Loucy (cell line): ENCODE results near the gene LRRC4.

Experiments used
- H2AFZ ChIP-seq: fragments of 200-600 bp; sonication (generic); 2 replicates; pipeline ENCODE4 v1.6.0; 2016; ENCODE audit warnings: antibody characterized with exemption, mild to moderate bottlenecking, low read length, moderate library complexity
- H3F3A ChIP-seq: fragments of 200-600 bp; 2 replicates; pipeline ENCODE4 v1.6.0; 2016; ENCODE audit warnings: antibody characterized with exemption, low read depth, mild to moderate bottlenecking
- H3K27me3 ChIP-seq: fragments of 200-600 bp; sonication (generic); 2 replicates; pipeline ENCODE4 v1.6.1; 2014; ENCODE audit warnings: low read length, mild to moderate bottlenecking; ENCODE audit not compliant: insufficient read depth, poor library complexity, severe bottlenecking
- H3K36me3 ChIP-seq: fragments of 200-600 bp; sonication (generic); 2 replicates; pipeline ENCODE4 v1.6.1; 2016; ENCODE audit warnings: low read length; ENCODE audit not compliant: insufficient read depth
- H3K4me1 ChIP-seq: fragments of 200-600 bp; sonication (generic); 2 replicates; pipeline ENCODE4 v1.5.1; 2014; ENCODE audit warnings: low read length, mild to moderate bottlenecking; ENCODE audit not compliant: insufficient read depth, poor library complexity, severe bottlenecking
- H3K4me2 ChIP-seq: fragments of 200-600 bp; sonication (generic); 2 replicates; pipeline ENCODE4 v1.6.0; 2014; ENCODE audit warnings: antibody characterized with exemption, low read length, low read depth, mild to moderate bottlenecking; ENCODE audit not compliant: poor library complexity, severe bottlenecking
- H3K4me3 ChIP-seq: fragments of 200-600 bp; sonication (generic); 2 replicates; pipeline ENCODE4 v1.5.1; 2014; ENCODE audit warnings: low read length, mild to moderate bottlenecking, mixed read lengths; ENCODE audit not compliant: poor library complexity, severe bottlenecking
- H3K79me2 ChIP-seq: fragments of 200-600 bp; sonication (generic); 2 replicates; pipeline ENCODE4 v1.6.1; 2014; ENCODE audit warnings: low read length; ENCODE audit not compliant: insufficient read depth
- H3K9ac ChIP-seq: fragments of 200-600 bp; sonication (generic); 2 replicates; pipeline ENCODE4 v1.6.0; 2014; ENCODE audit warnings: mild to moderate bottlenecking, low read depth, low read length, moderate library complexity; ENCODE audit not compliant: poor library complexity, severe bottlenecking
- H3K9me2 ChIP-seq: fragments of 200-600 bp; sonication (generic); replicated peaks from 2 replicates; pipeline ENCODE4 v1.6.1; 2016; ENCODE audit warnings: low read depth, low read length, mixed read lengths
- H3K9me3 ChIP-seq: fragments of 200-600 bp; sonication (generic); 2 replicates; pipeline ENCODE4 v1.6.1; 2014; ENCODE audit warnings: mild to moderate bottlenecking, antibody characterized with exemption, low read length, low read depth; ENCODE audit not compliant: insufficient read depth
- H4K20me1 ChIP-seq: fragments of 200-600 bp; sonication (generic); 2 replicates; pipeline ENCODE4 v1.6.0; 2014; ENCODE audit warnings: antibody characterized with exemption, low read length, mild to moderate bottlenecking; ENCODE audit not compliant: insufficient read depth, poor library complexity, severe bottlenecking
- EZH2phosphoT487 ChIP-seq: fragments of 200-600 bp; IDR thresholded peaks from 2 replicates; pipeline ENCODE4 v1.6.1; 2018; ENCODE audit warnings: antibody characterized with exemption, mild to moderate bottlenecking, moderate library complexity, borderline replicate concordance
- TF ChIP-seq, protein P1 (sequence below): fragments of 200-600 bp; sonication (generic); conservative IDR thresholded peaks from 2 replicates; pipeline ENCODE4 v1.5.1; 2014; ENCODE audit warnings: mild to moderate bottlenecking, antibody characterized with exemption, low read length

LRRC4 gene

DNA sequence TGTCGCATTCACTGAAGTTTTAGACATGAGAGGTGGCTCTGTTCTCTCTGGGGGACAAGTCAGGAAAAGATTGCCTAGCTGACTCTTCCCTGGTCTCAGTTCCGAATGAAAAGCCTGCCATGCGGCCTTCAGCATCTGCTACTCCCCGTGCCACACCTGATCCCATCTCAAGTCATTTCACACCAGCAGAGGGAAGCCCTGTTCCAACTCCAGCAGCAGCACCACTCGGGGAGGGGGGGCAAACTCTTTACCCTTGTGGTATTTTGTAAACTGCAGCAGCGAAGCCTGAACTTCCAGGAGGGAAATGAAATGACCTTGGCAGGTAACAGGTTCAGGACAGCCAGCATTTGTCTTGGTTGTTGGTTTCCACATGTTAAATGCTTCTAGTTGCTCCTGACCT, 13.8 kb downstream of the LRRC4 start:
- Histone ChIP-seq H3K27me3 (no peaks in the 10 kb centered on the region), H3K9me3 (no peaks in the 10 kb centered on the region), H3K4me2 (no peak overlapping the region), H4K20me1 (no peaks in the 10 kb centered on the region), H3K4me3 (no peak overlapping the region), H3F3A (no peaks in the 10 kb centered on the region), H3K4me1 (peaks cover 4% of the 10 kb centered on the region), H3K9me2 (no peaks in the 10 kb centered on the region), H3K36me3 (peaks cover 19% of the 10 kb centered on the region; the same call in 1 of the 2 replicates), H3K79me2 (no peaks in the 10 kb centered on the region), H3K9ac (no peak overlapping the region), H2AFZ (no peak overlapping the region)
- no peak for TF ChIP-seq EZH2phosphoT487
- TF ChIP-seq, protein P1, sequence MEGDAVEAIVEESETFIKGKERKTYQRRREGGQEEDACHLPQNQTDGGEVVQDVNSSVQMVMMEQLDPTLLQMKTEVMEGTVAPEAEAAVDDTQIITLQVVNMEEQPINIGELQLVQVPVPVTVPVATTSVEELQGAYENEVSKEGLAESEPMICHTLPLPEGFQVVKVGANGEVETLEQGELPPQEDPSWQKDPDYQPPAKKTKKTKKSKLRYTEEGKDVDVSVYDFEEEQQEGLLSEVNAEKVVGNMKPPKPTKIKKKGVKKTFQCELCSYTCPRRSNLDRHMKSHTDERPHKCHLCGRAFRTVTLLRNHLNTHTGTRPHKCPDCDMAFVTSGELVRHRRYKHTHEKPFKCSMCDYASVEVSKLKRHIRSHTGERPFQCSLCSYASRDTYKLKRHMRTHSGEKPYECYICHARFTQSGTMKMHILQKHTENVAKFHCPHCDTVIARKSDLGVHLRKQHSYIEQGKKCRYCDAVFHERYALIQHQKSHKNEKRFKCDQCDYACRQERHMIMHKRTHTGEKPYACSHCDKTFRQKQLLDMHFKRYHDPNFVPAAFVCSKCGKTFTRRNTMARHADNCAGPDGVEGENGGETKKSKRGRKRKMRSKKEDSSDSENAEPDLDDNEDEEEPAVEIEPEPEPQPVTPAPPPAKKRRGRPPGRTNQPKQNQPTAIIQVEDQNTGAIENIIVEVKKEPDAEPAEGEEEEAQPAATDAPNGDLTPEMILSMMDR = no peak

DNA sequence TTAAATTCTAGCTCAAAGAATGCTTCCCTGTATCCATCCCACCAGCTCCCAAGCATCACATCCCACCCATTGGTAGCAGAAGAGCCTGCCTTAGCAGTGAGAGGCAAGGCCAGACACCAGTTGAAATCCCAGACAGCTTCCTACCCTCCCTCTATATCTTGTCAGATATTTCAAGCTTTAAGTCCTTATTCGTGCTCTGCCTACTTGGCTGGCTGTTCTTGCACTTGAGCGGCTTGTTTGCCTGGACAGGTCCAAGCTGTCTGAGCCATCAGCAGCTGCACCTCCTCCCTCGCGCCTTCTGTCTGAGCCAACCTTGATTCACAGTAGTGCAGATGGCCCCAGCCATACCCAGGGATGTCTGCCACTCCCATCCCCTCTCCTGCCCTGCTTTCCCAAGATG, 16.4 kb downstream of the LRRC4 start:
- Histone ChIP-seq H3K9ac (no peak overlapping the region), H2AFZ (no peak overlapping the region), H3K36me3 (peaks cover 11% of the 10 kb centered on the region; the same call in 1 of the 2 replicates), H3K4me2 (no peak overlapping the region), H3F3A (no peaks in the 10 kb centered on the region), H3K4me1 (no peaks in the 10 kb centered on the region), H4K20me1 (no peaks in the 10 kb centered on the region), H3K4me3 (no peak overlapping the region), H3K27me3 (no peaks in the 10 kb centered on the region), H3K79me2 (no peaks in the 10 kb centered on the region), H3K9me2 (no peaks in the 10 kb centered on the region), H3K9me3 (no peaks in the 10 kb centered on the region)
- no peak for TF ChIP-seq EZH2phosphoT487
- TF ChIP-seq, protein P1 = no peak

DNA sequence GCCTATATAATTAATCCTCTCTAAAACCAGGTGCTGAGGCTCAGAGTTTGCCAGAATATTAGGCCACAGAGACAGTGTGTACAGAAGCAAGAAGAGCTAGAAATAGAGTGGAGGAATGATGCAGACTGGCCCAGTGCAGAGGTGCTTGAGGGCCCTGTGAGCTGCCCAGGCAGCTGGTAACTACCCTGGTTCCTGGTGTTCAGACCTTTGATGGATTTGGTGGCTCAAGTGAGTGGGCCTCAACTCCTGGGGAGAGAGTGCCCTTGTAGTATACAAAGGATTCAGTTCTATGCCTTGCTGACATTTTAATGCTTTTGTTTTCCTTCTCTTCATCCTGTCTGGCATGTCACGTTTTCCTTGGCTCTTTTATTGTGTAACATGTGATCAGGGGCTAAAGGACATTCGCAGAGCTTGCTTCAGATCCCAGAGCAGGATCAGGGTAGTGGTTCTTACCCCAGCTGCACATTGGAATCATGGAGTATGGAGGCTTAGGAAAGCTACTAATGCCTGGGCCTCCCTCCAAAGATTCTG, 20.0 kb downstream of the LRRC4 start:
- TF ChIP-seq, protein P1 = no peak
- TF ChIP-seq EZH2phosphoT487 = no peak
- H3K4me1 ChIP-seq = no peaks in the 10 kb centered on the region

More for the DNA sequence above, 20.0 kb downstream of the LRRC4 start:
- H3K36me3 ChIP-seq = peaks cover 12% of the 10 kb centered on the region; the same call in 1 of the 2 replicates
- no peak overlapping the region for H3K4me2 ChIP-seq
- H3K27me3 ChIP-seq = no peaks in the 10 kb centered on the region
- no peaks in the 10 kb centered on the region for H4K20me1 ChIP-seq
- no peaks in the 10 kb centered on the region for H3K9me2 ChIP-seq
- H3K79me2 ChIP-seq = no peaks in the 10 kb centered on the region
- no peaks in the 10 kb centered on the region for H3F3A ChIP-seq
- no peaks in the 10 kb centered on the region for H3K9me3 ChIP-seq
- no peak overlapping the region for H2AFZ ChIP-seq
- no peak overlapping the region for H3K4me3 ChIP-seq
- no peak overlapping the region for H3K9ac ChIP-seq
